NCI-H2227 treated with DMSO at 0.1 percent for 48 hours (cell line): ENCODE measurements around the gene CDAN1.

Experiments
- DNase-seq: peaks from one replicate; lab custom pipeline; 2025; lab: John Stamatoyannopoulos, UW

Gene CDAN1

DNA sequence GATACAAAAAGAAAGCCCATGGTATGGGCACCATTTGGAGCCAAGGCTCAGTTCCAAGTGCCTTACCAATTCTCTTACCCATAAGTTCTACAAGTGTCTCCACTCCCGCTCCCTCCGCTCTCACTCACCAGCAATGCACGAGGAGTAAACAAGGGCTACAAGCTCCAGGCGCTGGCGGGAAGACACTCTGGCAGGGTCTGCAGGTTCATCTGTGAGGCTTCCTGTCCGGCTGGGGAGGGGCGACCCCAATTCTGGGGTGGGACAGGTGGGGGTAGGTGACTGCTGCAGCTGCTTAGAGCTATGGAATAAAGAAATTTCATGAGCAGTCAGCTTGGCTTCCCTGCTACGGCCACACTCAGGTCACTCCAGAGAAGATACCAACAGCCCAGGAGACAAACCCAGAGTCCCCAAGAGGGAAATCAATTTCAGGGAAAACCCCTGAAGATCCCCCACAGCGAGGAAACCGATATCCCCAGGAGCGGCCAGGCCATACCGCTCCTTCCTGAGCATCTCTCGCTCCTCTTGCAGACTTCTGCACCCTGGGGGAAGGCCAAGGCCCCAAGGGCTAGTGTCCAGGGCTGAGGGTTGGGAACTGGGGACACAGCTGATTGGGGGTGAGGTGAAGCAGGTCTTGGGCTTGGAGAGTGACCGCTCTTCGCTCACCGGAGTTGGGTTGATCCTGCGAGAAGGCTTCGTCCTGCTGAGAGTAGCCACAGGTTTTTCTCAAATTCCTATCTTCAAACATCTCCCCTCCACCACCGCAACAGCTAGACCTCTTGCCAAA is 1.4 kb downstream of the CDAN1 start:
- DNase-seq = no peak

DNA sequence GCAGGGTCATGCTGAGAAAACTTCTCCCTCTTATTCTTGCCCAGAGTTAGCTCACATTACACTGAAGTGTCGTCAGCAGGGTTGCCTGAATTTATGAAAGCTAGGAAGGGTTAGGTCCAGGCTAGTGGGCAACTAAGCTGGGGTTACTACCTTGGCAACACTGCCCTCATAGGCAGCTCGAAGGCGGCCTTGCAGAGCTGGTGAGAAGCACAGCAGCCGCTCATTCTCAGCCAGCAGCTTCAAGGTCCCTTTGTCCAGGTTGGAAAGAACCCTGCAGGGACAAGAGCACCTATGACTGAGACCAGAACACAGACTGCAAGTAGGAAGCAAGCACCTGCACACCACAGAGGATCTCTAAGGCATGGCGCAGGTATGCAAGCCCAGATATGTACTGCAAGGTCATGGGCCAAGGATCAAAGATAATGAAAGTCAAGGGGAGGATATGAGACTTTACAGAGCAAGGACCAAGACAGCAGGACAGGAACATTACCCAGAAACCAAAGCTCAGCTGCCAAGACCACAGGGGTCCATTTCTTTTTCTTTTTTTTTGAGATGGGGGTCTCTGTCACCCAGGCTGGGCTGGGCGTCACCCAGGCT is 2.8 kb downstream of the CDAN1 start:
- DNase-seq = no peak

DNA sequence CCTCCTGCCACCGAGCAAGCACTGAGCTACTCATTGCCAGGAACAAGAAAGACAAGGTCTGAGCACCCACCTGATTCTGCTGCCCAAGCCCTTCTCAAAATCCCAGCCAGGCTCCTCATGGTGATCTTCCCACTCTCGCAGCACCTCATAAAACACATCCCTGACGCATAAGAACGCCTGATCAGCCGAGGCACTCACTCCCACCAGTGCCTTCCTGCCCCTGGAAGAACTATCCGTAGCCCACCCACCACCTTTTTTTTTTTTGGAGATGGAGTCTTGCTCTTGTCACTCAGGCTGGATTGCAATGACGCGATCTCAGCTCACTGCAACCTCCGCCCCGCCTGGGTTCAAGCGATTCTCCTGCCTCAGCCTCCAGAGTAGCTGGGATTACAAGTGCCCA is 3.9 kb downstream of the CDAN1 start:
- no peak for DNase-seq

DNA sequence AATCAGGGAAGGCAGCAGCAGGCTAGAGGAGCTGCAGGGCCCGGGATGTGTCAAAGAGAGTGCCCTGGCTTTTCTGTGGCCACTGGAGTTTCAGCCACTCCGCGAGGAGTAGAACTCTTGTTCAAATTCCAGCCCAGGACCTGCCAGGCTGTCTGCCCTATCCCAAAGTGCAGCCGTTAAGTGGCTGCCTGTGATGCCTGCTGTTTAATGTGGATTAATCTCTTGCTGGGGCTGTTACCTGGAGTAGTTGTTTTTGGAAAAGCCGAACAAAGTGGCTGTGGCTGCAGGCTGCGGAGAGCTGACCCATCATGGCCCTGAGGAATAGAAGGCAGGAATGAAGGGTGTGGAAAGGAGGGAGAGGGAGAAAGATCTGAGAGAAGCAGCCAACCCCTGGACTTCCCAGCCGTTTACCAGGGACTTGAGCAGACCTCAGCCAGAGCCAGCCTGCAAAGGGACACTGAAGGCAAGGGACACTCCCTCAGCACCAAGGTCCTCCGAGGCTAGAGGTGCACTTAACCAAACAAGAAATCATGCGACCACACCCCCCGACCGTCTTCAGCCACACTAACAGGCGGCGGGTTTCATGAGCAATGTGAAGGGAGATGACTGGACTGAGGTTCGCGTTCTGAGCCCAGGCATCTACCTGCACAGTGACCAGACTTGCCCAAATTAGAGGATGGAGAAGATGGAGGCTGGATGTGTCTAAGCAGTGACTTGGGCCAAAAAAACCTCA is 4.7 kb downstream of the CDAN1 start:
- DNase-seq = no peak

DNA sequence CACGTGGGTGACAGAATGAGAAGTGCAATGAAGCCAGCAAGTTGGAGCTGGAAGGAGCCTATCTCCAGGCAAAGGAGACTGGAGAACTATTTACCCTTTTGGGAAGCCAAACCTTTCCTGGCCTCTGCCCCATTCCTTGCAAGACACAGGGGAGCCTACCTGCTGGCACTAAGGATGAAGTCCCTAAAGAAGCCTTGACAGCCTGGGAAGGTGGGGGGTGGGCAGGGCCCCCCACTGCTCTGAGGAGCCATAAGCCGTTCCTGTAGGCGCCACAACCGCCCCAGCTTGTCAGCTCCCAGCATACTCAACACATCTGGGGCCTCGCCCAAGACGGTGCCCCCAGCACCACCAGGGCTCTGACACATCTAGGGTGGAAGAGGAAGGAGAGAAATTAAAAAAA is 5.5 kb downstream of the CDAN1 start:
- no peak for DNase-seq

DNA sequence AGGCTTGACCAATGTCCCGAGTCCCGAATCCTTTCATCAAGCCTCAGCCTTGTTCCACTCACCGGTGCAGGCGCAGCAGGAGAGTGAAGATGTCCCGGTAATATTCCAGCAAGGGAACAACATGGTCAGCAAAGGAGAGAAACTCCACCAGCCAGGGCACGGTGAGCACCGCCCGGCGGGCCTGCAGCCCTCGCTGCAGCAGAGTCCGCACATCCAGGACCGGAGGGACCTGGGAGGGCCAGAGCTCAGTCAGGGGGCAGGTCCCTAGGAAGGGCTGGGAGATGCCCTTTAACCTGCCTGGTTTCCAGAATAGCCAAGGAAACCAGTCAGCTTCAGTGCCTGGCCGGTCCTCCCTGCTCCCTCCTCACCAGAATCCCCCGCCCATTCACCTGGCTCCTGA is 6.4 kb downstream of the CDAN1 start:
- no peak for DNase-seq

DNA sequence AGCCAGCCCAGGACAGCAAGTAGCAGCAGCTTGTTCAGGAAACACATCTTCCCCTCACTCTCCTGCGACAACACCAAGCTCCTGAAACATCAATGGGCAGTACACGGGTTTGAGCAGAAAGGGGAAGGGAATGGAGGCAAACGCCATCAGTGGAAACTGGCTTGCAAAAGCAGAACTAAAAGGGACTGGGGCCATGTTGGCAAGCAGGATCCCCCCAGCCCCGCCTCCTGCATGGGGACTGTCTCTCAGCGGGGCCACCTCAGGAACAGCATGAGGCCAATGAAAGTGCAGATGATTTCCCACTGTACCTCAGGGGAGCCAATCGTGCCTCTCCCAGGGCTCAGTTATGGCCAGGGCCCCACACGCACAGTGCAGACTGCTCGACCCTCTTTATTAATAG is 6.8 kb downstream of the CDAN1 start:
- no peak for DNase-seq

DNA sequence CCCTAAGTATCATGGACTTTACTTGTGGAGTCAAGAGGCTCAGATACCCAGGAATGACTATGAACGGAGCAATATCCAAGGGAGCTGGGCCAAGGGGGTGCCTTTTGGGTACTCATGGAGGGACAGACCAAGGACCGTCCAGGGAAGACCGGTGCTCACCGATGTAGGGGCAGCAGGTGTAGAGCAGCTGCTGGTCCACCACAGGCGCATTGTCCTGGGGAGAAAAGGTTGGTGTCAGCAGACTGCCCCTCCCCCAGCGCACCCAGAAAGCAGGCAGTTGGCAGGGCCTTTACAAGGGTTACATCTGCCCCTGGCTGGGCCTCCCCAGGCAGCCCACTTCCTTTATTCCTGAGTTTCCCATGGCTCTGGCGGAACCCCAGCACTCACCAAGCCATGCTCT is 7.5 kb downstream of the CDAN1 start:
- no peak for DNase-seq

DNA sequence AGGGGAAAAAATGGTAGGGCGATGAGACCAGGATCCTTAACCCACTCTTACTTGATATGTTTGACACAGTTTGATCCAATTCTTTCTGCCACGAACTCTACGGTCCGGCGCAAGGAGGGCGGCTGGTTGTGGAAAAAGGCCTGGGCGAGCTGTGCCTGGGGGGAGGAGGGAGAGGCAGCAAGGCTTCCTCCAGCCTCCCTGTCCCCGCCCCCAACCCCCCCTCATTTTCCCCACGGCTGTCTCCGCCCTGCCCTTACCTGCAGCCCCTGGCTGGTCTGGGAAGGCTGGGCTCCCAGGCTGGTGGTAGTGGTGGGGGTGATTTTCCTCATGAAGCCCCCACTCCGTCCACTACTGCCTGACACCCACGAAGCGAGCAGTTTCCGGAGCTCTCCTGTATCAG is 8.0 kb downstream of the CDAN1 start:
- DNase-seq = no peak

DNA sequence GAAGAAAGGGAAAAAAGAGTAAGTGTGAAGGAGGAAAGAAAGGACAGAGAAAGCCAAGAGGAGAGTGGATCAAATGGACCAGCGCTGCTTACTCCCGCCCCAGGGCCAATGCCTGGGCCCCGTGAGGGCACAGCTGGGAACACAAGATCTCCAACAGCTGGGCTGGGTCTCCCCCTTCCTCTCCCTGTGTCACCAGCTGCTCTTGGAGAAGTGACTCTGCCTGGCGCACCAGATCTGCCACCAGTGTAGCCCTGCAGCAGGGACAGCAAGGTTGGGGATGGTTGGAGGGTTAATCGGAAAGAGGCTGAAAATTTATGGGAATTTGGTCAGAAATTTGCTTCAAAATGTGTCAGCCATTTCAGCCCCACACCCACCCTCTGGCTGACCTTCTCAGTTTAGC is 8.4 kb downstream of the CDAN1 start:
- DNase-seq = no peak

DNA sequence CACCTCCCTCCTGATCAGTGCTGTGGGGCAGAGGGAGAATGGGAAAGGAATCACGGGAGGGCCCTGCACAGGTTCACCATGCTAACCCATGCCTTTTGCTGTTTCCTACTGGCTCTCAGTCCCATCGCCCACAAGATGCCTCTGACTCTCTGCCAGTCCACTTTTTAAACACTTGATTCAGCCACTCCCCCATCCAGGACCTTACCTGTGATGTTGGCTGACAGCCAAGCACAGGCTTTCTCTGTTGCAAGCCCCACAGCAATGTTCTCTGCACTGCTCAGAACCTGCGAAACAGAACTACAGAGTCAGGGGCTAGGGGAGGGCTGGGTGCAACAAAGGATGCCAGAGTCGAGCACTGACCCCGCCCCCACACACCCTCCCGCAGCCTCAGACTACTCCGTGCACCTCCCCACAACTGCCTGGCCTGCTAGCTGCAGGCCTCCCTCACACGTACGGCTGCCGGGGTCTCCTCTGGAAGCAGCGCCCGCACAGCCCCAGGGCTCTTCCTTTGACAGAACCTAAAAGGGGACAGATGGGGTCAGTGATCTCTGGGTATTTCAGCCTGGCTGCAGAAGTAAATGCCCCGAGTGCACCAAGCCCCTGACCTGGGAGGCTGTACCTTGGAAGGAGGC is 9.1 kb downstream of the CDAN1 start:
- no peak for DNase-seq

DNA sequence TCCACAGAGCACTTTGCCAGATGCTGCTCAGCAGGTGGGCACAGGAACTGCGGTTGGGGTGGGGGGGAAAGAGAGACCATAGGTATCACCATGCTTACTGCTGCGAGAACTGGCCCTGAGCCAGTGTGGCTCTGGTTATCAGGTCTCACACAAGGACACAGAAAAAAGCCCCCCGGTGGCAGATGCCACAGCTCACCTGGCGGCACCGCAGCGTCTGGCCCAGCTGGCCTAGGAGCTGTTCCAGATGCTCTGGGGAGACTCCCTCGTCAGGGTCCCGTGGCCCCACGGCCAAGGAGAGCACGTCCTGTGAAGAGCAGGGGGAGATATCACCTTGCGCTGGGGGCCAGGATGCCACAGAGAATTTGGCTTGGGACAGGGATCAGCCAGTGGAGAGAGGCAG is 10.8 kb downstream of the CDAN1 start:
- DNase-seq = no peak

DNA sequence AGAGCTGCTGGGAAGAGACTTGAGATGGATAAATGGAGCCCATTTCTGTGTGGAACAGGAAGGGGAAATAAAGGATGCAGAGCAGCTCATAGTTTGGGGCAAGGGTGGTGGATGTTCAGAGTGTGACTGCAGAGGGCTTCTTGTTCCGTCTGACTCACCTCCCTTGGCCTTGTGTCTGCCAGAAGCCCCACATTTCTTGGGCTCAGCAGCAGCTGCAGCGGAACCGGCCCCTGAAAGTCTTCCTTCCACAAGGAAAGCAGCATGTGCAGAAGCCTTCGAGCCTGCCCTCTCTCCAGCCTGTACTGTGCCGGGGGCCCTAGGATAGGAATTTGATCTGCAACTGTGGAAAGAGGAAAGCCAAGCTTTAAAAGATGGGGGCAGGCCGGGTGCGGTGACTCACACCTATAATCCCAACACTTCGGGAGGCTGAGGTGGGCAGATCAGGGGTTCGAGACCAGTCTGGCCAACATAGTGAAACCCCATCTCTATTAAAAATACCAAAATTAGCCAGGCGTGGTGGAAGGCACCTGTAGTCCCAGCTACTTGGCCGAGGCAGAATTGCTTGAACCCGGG is 11.5 kb downstream of the CDAN1 start:
- DNase-seq = no peak

DNA sequence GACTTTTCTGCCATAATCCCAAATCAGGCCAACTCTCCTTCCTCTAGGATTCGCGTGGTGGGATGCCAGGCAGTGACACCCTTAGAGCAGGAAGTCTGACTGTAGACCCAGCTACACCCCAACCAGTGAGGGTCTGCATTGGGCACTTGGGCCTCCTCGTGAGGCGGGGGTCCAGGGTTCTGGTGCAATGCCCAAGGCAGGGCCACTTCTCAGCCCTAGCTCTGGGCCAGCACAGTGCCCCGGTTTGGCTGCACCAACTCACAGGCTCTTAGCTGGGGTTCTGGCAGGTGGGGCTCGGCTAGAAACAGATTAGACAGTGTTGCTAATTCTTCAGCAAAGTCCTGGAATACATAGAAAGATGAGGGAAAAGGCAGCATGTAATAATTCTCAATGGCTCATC is 12.7 kb downstream of the CDAN1 start:
- DNase-seq = no peak

DNA sequence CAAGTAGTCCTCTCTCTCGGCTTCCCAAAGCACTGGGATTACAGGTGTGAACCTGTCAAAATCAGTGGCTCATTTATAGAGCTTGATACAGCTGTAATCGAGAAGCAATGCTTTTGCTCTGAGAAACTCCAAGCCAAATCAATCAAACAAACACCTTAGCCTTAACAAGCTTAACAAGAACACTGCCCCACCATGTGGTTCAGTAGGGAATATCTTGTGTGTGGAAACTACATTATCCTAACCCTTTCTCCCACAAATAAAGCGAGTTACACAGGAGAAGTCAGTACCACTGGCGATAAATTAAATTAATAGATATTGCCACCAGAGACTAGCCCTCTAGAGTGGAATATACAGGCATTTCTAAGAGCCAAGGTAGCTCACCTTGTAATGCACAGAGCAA is 13.9 kb downstream of the CDAN1 start:
- no peak for DNase-seq

DNA sequence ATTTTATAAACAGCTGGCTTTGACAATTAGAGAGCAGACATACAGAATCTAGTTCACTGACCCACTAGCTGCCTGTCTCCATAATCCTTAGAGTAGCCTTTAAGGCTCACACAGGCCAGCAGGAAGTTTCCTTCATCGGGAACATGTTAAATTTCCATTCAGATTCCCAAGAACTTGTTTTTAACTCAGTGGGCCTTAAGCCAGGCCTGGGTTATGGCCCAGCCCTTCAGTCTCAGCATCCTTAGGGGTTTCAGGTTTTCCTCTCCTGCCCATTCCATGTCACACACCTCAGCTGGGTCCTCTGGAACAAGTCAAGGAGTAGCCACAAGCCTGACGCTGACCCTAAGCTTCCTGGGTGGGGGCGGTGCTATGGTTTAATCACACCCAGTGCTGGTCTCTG is 15.0 kb downstream of the CDAN1 start:
- no peak for DNase-seq

DNA sequence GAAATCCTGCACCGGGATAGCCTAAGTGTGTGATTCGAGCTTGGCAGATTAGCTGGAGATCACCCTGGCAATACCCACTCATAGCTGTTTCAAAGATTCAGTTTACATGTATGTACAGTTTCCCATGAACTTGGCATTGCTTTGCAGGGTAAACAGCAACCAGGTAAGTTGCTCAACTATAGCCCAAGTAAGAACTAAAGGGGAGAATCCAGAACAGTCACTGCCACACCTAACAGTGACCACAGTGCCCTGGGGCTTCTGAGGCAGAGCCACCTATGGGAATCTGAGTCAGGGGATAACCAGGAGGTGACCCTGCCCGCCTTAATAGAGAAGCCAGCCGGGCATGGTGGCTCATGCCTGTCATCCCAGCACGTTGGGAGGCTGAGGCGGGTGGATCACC is 15.9 kb downstream of the CDAN1 start:
- DNase-seq = no peak

DNA sequence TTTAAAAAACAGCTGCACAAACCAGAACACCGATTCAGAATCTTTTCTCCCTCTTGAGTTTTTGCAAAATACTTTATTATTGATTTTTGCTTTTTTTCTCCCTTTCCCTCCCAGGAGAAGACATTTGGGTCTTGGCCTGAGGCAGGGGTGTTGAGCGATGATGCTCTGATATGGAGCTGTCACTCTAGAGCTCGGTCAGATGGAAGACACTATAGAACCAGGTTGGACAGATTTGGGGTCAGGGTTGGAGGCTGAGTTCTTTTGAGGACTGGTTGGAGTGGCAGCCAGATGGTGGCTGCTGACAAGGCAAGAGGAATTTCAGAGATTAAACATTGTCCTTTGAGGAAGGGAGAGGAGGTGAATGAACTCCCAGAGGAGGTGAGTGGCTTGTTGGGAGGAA is 16.9 kb downstream of the CDAN1 start:
- no peak for DNase-seq

DNA sequence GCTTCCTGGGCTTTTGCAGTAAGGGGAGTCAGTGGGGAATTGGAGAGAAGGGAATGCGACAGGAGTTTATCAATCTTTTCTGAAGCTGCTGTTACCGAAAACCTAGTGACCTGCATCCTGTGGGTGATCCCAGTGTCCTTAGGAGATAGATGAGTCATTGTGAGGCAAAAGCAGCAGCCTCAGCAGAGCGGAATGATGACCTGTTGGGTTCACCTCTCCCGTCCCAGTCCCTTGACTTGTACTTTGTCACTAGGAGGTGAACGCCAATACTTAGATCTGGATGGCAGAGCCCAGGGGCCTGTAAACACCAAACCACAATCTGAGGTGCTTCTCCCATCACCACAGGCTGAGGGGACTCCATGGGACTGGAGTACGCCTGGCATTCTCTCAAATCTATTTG is 17.9 kb downstream of the CDAN1 start:
- DNase-seq = no peak

DNA sequence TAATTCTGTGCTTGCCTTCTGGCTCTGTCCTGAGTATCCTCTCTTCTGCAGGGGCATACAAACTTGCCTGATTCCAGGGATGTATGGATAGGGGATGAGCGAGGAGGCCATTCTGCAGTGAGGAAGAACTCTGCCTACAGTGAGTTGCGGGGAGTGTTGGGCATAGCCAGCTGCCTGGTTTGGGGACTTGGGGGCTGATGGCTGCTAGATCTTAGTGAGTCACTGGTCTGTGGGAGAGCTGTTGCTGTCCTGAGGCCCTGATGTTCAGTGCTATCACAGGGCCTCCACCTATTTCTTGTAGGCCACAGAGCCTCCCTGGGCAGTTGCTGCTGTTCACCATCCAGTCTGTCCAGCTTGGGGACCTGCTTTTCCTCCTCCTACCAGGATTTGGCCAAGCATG is 20.3 kb downstream of the CDAN1 start:
- DNase-seq = no peak

DNA sequence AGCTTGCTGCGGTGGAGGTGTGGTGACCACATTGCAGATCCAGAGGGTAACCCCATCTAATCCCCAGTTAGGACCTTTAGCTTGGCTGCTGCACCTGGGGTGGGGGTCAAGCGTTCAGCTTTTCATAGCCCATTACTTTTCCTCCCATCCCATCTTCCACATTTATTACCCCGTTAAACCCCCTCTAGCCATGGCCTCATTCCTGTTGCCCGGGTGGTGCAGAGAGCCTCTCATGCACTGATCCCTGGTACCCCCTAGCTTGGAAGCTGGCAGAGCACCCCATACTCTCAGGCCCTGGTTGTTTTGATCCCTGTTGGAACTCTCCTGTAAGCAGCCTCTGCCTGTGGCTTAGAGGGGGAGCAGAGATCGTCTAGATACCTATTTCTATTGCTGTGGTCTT is 20.8 kb downstream of the CDAN1 start:
- DNase-seq = no peak

DNA sequence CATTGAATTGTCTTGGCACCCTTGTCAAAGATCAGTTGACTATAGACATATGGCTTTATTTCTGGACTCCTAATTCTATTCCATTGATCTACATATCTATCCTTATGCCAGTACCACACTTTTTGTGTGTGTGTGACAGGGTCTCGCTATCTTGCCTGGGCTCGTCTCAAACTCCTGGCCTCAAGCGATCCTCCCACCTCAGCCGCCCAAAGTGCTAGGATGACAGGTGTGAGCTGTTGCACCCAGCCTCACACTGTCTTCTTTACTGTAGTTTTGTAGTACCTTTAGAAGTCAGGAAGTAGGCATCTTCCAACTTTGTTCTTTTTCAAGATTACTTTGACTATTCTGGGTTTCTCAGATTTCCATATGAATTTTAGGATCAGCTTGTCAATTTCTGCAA is 24.3 kb downstream of the CDAN1 start:
- DNase-seq = no peak

DNA sequence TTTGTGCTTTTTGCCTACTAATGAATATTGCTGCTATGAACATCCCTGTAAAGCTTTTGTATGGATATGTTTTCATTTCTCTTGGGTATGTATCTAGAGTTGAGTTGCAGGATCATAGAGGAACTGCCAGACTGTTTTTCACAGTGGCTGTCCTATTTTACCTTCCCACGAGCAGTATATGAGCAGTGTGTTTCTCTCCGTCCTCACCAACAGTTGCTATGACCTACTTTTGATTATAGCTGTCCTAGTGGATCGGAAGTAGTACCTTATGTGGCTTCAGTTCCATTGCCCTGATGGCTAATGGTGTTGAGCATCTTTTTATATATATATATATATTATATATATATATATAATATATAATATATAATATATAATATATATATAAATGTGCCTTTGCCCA is 25.2 kb downstream of the CDAN1 start:
- no peak for DNase-seq
